Left renal cortex interstitium (tissue), 4 donors: ENCODE results near the gene CAND1. TPM values are rescaled to one million over a fixed set of nuclear protein-coding genes. Genes with fewer than 3 reads are reported as not detected.
"Not testable (repeated sequence)": the region's sequence is repeated elsewhere in the genome, so short reads cannot be mapped to it uniquely, and the experiment has no call there.

Experiments
- DNase-seq, 4 donors: peaks; one replicate each; pipeline ENCODE4 v3.0.0-alpha.2; 2013; ENCODE audit warnings: low read depth in 4 of 4, low spot score in 2 of 4, missing footprints in 1 of 4
- polyA plus RNA-seq, 4 donors: library from polyadenylated mRNA; unstranded; fragments of 120-200 nt; gene quantifications; one replicate each; pipeline ENCODE4 v1.2.1, GENCODE V29; 2013; ENCODE audit not compliant: insufficient read length in 4 of 4

CAND1 gene
- polyA plus RNA-seq, 4 donors = 172 to 209 (median 193) TPM

DNA sequence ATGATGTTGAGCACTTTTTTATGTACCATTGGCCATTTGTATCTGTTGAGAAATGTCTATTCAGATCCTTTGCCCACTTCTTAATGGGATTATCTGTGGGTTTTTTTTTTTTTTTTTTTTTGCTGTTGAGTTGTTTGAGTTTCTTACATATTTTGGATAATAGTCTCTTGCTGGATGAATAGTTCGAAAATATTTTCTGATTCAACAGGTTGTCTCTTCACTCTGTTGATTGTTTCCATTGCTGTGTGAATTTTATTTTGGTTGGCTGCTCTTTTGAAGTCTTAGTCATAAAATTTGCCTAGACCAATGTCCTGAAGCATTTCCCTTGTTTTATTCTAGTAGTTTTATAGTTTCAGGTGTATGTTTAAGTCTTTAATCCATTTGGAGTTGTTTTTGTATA lies 64.5 kb downstream of the CAND1 start:
- no peak for DNase-seq

GRCh38 chr12:67338426-67338825 lies 69.3 kb downstream of the CAND1 start:
- DNase-seq = no peak

- DNase-seq = no peak
Measured at GRCh38 chr12:67339530-67339929, 70.4 kb downstream of the CAND1 start.

DNA sequence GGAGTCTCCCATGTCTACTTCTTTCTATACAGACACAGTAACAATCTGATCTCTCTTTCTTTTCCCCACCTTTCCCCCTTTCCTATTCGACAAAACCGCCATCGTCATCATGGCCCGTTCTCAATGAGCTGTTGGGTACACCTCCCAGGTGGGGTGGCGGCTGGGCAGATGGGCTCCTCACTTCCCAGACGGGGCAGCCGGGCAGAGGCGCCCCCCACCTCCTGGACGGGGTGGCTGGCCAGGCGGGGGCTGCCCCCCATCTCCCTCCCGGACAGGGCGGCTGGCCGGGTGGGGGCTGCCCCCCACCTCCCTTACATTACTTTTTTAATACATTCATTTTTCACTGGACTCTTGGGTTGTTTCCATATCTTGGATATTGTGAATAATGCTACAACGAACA lies 71.9 kb downstream of the CAND1 start:
- DNase-seq = not testable (repeated sequence)

GRCh38 chr12:67344979-67345710 lies 76.0 kb downstream of the CAND1 start:
- DNase-seq = no peak

GRCh38 chr12:67348683-67349082 lies 79.5 kb downstream of the CAND1 start:
- no peak for DNase-seq

DNA sequence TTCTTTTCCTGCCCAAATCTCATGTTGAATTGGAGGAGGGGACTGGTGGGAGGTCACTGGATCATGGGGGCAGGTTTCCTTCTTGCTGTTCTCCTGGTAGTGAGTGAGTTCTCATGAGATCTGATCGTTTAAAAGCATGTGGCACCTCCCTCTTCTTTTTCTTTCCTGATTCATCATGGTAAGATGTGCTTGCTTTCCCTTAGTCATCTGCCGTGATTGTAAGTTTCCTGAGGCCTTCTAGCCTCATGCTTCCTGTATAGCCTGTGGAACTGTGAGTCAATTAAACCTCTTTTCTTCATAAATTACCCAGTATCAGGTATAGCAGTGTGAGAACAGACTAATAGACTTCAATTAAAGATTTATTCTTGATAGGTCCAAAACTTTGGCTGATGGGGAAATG lies 83.5 kb downstream of the CAND1 start:
- no peak for DNase-seq

GRCh38 chr12:67354322-67354721 lies 85.2 kb downstream of the CAND1 start:
- DNase-seq = no peak

GRCh38 chr12:67354966-67355365 lies 85.8 kb downstream of the CAND1 start:
- DNase-seq = no peak

GRCh38 chr12:67355428-67356379 lies 86.5 kb downstream of the CAND1 start:
- DNase-seq = peak; percentile 44 to 70 (median 58)

GRCh38 chr12:67356380-67356774 lies 87.2 kb downstream of the CAND1 start:
- DNase-seq = no peak

DNA sequence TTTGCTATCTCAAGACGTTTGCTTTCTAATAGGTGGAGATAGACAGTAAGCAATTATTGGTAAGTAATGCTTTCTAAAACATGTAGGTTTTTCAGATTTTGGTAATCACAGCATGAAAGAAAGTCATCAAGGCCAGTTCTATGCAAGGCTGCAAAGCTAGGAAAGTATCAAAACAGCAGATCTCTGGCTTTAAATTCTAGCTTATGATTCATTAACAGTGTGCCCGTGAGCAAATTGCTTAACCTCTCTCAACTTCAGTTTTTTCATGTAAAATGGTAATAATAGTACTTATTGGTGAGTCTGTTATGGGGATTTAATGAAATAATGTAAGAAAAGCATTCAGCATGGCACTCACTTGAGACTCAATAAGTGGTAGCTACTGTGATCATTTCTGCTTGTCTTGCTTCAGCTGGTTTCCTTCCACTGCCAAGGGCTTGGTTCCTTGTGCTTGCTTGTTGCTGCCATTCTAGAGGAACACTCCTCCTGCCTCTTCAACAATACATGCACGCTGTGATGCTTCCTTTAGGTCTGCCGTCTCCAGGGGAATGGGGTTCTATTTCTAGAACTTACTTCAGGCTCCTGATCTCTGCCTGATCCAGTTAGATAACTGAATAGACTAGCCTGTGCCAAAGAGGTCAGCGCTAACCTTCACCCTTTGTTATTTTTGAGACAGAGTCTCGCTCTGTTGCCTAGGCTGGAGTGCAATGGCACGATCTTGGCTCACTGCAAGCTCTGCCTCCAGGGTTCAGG lies 88.4 kb downstream of the CAND1 start:
- no peak for DNase-seq

- DNase-seq = no peak
Measured at GRCh38 chr12:67358781-67359338, 89.7 kb downstream of the CAND1 start.

- DNase-seq = no peak
Measured at GRCh38 chr12:67362526-67362925, 93.4 kb downstream of the CAND1 start.

- DNase-seq = no peak
Measured at GRCh38 chr12:67364228-67364627, 95.1 kb downstream of the CAND1 start.

DNA sequence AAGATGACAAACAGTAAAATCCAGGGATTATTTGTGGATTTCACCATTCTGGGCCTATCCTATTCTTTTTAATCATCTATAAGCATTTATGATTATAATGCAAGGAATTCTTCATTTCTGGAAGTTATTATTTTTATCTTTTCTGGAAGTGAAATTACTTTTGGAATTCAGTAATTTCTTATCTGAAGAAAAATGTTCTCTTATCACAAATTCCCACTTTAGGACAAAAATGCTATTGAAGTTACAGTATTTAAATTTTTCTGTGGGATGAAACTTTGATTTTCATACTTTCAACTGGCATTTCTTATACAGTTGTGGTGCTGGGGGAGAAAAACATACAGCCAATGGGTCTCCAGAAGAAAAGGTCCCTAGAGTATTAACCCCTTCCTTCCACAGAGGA lies 96.0 kb downstream of the CAND1 start:
- no peak for DNase-seq

GRCh38 chr12:67367843-67368242 lies 98.7 kb downstream of the CAND1 start:
- no peak for DNase-seq
